ENCODE measurements around the gene RELL2. TPM values are rescaled to one million over a fixed set of nuclear protein-coding genes. Genes with fewer than 3 reads are reported as not detected.

The RELL2 gene
- total and polyA plus RNA-seq, 2 experiments from 2014 or later, result 2.1 to 2.8 TPM

DNA sequence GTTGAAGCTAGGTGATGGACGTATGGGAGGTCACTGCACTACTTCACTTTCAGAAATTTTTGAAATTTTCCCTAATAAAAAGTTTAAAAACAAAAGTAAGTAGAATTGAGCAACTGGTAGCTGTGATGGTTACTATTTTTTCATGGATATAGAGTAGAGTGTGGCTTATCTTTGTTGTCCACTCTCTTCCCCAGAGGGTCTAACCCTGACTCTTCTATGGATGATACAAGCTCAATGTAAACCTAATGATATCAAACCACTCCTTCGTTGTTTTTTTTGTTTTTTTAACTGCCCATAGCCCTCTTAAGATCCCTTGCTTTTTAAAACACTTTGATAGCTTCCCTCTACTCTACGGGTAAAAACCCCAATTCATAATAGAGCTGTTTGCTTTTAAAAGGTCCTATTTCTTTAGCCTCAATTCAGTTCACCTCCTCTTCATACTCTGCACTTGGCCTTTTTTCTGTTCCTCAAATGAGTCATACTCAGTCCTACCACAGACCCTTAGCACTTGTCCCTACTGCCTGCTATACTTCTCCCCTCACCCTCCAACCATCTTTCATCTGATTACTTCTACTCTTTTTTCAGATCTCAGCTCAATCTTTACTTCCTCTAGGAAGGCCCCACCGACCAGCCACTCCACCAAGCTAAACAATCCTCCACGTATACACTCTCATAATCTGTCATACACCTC lies 2.8 kb upstream of the RELL2 start:
- H4K20me1 ChIP-seq (ENCODE audit: insufficient read depth), result no peaks in the 10 kb centered on the region
- H3K36me3 ChIP-seq (ENCODE audit: low read depth), result peaks cover 7% of the 10 kb centered on the region; the same call in 1 of the 2 replicates
- WGBS, 2 experiments (ENCODE audit: low coverage in 1 of 2, low lambda C conversion rate in 2 of 2, missing lambda C conversion rate in 2 of 2), result 87 to 90% methylated on average over 5 of the region's 5 CpGs
- H3K4me3 ChIP-seq, result no peak overlapping the region
- H3K9ac ChIP-seq, result no peak overlapping the region
- H3K27ac ChIP-seq, result no peak overlapping the region
- no peaks in the 10 kb centered on the region for H3K9me2 ChIP-seq (ENCODE audit: insufficient read depth)
- no peak overlapping the region for H2AFZ ChIP-seq
- H3K4me1 ChIP-seq (ENCODE audit: insufficient read depth), result peaks cover 9% of the 10 kb centered on the region
- in situ Hi-C loops (cut with MboI), result no loop called here
- TF ChIP-seq EZH2phosphoT487 (IDR thresholded peaks at IDR 0.05; ENCODE audit: insufficient read depth, low read depth), result no peak
- TF ChIP-seq EZH2 (IDR thresholded peaks at IDR 0.05; ENCODE audit: insufficient read depth, poor library complexity, severe bottlenecking), result no peak
- no peaks in the 10 kb centered on the region for H3K9me3 ChIP-seq (ENCODE audit: low read depth)
- no peaks in the 10 kb centered on the region for H3F3A ChIP-seq (ENCODE audit: insufficient read depth)
- H3K27me3 ChIP-seq (replicated peaks; ENCODE audit: insufficient read depth), result no peaks in the 10 kb centered on the region
- peaks cover 71% of the 10 kb centered on the region for H3K79me2 ChIP-seq (ENCODE audit: insufficient read depth)
- DNase-seq, result no peak
- no peak overlapping the region for H3K4me2 ChIP-seq (ENCODE audit: unreplicated experiment)

DNA sequence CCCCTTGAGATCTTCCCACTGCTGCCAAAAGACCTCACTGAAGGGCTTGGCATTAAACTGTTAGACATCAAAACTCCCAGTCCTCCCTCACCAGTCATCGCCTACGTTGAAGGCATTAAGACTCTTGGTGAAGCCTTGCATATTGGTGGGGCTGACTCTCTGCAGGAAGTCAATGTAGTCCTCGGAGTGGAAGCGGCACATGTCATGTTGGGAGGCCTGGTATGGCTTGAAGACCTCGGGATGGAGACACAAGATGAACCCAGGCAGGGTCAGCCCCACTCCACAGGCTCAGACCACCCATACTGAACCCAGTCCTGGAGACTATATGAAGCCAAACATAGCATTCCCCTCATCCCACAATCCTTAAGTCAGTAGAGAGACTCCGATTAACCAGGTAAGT lies 2.1 kb upstream of the RELL2 start:
- Histone ChIP-seq H3K79me2 (ENCODE audit: insufficient read depth) (peaks cover 69% of the 10 kb centered on the region), H2AFZ (no peak overlapping the region), H4K20me1 (ENCODE audit: insufficient read depth) (no peaks in the 10 kb centered on the region), H3K36me3 (ENCODE audit: low read depth) (peaks cover 3% of the 10 kb centered on the region; the same call in 1 of the 2 replicates), H3K27ac (no peak overlapping the region), H3K27me3 (replicated peaks; ENCODE audit: insufficient read depth) (no peaks in the 10 kb centered on the region), H3K4me1 (ENCODE audit: insufficient read depth) (peaks cover 9% of the 10 kb centered on the region), H3K9me3 (ENCODE audit: low read depth) (no peaks in the 10 kb centered on the region), H3K9ac (0 out of 2 replicates have a peak overlapping the region, but pooled peaks have one; percentile 88), H3K4me2 (ENCODE audit: unreplicated experiment) (peak overlapping the region; percentile 80), H3K9me2 (ENCODE audit: insufficient read depth) (no peaks in the 10 kb centered on the region), H3K4me3 (0 out of 2 replicates have a peak overlapping the region, but pooled peaks have one; percentile 82), H3F3A (ENCODE audit: insufficient read depth) (no peaks in the 10 kb centered on the region)
- DNase-seq, result no peak
- in situ Hi-C loops (cut with MboI), result no loop called here
- WGBS, 2 experiments (ENCODE audit: low coverage in 1 of 2, low lambda C conversion rate in 2 of 2, missing lambda C conversion rate in 2 of 2), result 84 to 91% methylated on average over 6 of the region's 6 CpGs
- TF ChIP-seq EZH2phosphoT487 (IDR thresholded peaks at IDR 0.05; ENCODE audit: insufficient read depth, low read depth) (no peak), EZH2 (IDR thresholded peaks at IDR 0.05; ENCODE audit: insufficient read depth, poor library complexity, severe bottlenecking) (no peak)

DNA sequence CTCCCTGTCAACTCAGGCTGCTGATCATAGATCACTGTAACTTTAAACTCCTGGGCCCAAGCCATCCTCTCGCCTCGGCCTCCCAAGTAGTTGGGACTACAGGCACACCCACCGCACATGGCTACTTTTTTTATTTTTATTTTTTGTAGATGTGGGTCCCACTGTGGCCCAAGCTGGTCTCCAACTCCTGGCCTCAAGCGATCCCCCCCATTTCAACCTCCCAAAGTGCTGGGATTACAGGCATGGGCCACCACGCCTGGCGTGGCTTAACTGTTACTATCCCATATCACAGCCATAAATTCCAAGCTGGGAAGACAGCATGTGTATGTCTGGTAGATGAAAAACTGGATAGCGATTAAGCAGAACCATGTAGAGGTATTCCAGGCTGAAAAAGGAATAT lies 1.2 kb upstream of the RELL2 start:
- peak overlapping the region; percentile 7; the same call in 1 of the 2 replicates for H3K27ac ChIP-seq
- no peaks in the 10 kb centered on the region for H4K20me1 ChIP-seq (ENCODE audit: insufficient read depth)
- H3K9ac ChIP-seq, result peak overlapping the region; percentile 88
- H3K4me2 ChIP-seq (ENCODE audit: unreplicated experiment), result peak overlapping the region; percentile 80
- no peaks in the 10 kb centered on the region for H3K27me3 ChIP-seq (replicated peaks; ENCODE audit: insufficient read depth)
- no peaks in the 10 kb centered on the region for H3K9me2 ChIP-seq (ENCODE audit: insufficient read depth)
- peaks cover 3% of the 10 kb centered on the region; the same call in 1 of the 2 replicates for H3K36me3 ChIP-seq (ENCODE audit: low read depth)
- in situ Hi-C loops (cut with MboI), result no loop called here
- H3K4me3 ChIP-seq, result peak overlapping the region; percentile 82
- H3K4me1 ChIP-seq (ENCODE audit: insufficient read depth), result peaks cover 9% of the 10 kb centered on the region
- WGBS, 2 experiments (ENCODE audit: low coverage in 1 of 2, low lambda C conversion rate in 2 of 2, missing lambda C conversion rate in 2 of 2), result 8 to 12% methylated on average over 7 of the region's 7 CpGs
- no peaks in the 10 kb centered on the region for H3K9me3 ChIP-seq (ENCODE audit: low read depth)
- peaks cover 60% of the 10 kb centered on the region for H3K79me2 ChIP-seq (ENCODE audit: insufficient read depth)
- no peak for TF ChIP-seq EZH2phosphoT487 (IDR thresholded peaks at IDR 0.05; ENCODE audit: insufficient read depth, low read depth)
- TF ChIP-seq EZH2 (IDR thresholded peaks at IDR 0.05; ENCODE audit: insufficient read depth, poor library complexity, severe bottlenecking), result no peak
- peak overlapping the region; percentile 92; the same call in 1 of the 2 replicates for H2AFZ ChIP-seq
- no peak for DNase-seq
- H3F3A ChIP-seq (ENCODE audit: insufficient read depth), result no peaks in the 10 kb centered on the region

DNA sequence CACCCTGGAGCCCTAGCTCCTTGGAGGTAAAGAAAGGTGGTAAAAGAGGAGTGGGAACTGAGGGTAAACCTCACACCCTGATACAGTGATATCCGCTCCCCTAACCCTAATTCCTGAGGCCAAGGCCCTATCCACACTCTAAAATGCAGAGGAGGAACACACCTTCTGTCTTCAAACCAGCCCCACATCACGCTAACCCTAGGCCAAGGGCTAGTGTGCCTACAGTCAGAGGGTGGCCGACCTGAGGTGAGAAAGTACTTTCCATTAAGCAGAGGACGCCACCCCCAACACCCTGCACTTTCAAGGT lies 738 bp upstream of the RELL2 start:
- Histone ChIP-seq H3K36me3 (ENCODE audit: low read depth) (peaks cover 2% of the 10 kb centered on the region; the same call in 1 of the 2 replicates), H3K9me2 (ENCODE audit: insufficient read depth) (no peaks in the 10 kb centered on the region), H3K4me1 (ENCODE audit: insufficient read depth) (peaks cover 9% of the 10 kb centered on the region), H3K9me3 (ENCODE audit: low read depth) (no peaks in the 10 kb centered on the region), H3K9ac (peak overlapping the region; percentile 88), H3K4me2 (ENCODE audit: unreplicated experiment) (peak overlapping the region; percentile 80), H4K20me1 (ENCODE audit: insufficient read depth) (no peaks in the 10 kb centered on the region), H3K27me3 (replicated peaks; ENCODE audit: insufficient read depth) (no peaks in the 10 kb centered on the region), H3K27ac (peak overlapping the region; percentile 27; the same call in 1 of the 2 replicates), H3K4me3 (peak overlapping the region; percentile 82), H3K79me2 (ENCODE audit: insufficient read depth) (peaks cover 56% of the 10 kb centered on the region), H3F3A (ENCODE audit: insufficient read depth) (no peaks in the 10 kb centered on the region), H2AFZ (peak overlapping the region; percentile 92)
- DNase-seq, result no peak
- in situ Hi-C loops (cut with MboI), result no loop called here
- TF ChIP-seq EZH2 (IDR thresholded peaks at IDR 0.05; ENCODE audit: insufficient read depth, poor library complexity, severe bottlenecking) (no peak), EZH2phosphoT487 (IDR thresholded peaks at IDR 0.05; ENCODE audit: insufficient read depth, low read depth) (no peak)
- 2% methylated on average over 4 of the region's 4 CpGs for WGBS, 2 experiments (ENCODE audit: low coverage in 1 of 2, low lambda C conversion rate in 2 of 2, missing lambda C conversion rate in 2 of 2)

Data from GM23248 (cell line).